Keratinocyte (primary cell): ENCODE data around the gene DENND5A. TPM values are rescaled to one million over a fixed set of nuclear protein-coding genes. Genes with fewer than 3 reads are reported as not detected.
"Not testable (repeated sequence)": the region's sequence is repeated elsewhere in the genome, so short reads cannot be mapped to it uniquely, and the experiment has no call there.

Experiments used
- DNase-seq: peaks from one replicate; pipeline ENCODE4 v3.0.0-alpha.2; 2011; ENCODE audit warnings: low read depth, missing footprints, low spot score
- FAIRE-seq: peaks from 2 replicates; lab custom pipeline; 2011; peaks lifted over from hg19 to GRCh38; lab: Jason Lieb, UNC
- H2AFZ ChIP-seq: 2 replicates; pipeline ENCODE4 v1.6.0; 2012; ENCODE audit warnings: low read length, control low read depth, inconsistent platforms; ENCODE audit not compliant: control insufficient read depth
- H3K27ac ChIP-seq: 2 replicates; pipeline ENCODE4 v1.5.1; 2011; ENCODE audit warnings: low read length; ENCODE audit not compliant: control insufficient read depth, insufficient read depth
- H3K27me3 ChIP-seq: 3 replicates; pipeline ENCODE4 v1.6.0; 2011; ENCODE audit warnings: low read length; ENCODE audit not compliant: control insufficient read depth, insufficient read depth; ENCODE audit errors: extremely low read depth
- H3K36me3 ChIP-seq, 2 experiments: 2 replicates in 1 of 2; 3 replicates in 1 of 2; pipeline ENCODE4 v1.5.1; 2011; ENCODE audit warnings: low read length in 2 of 2, mild to moderate bottlenecking in 1 of 2; ENCODE audit not compliant: control insufficient read depth in 2 of 2, insufficient read depth in 2 of 2; ENCODE audit errors: extremely low read depth in 1 of 2
- H3K4me1 ChIP-seq: 3 replicates; pipeline ENCODE4 v1.5.1; 2011; ENCODE audit warnings: low read length; ENCODE audit not compliant: control insufficient read depth, insufficient read depth; ENCODE audit errors: extremely low read depth
- H3K4me2 ChIP-seq: 3 replicates; pipeline ENCODE4 v1.6.0; 2011; ENCODE audit warnings: low read depth, low read length; ENCODE audit not compliant: control insufficient read depth, insufficient read depth; ENCODE audit errors: extremely low read depth
- H3K4me3 ChIP-seq, 3 experiments: fragments of 200-600 bp in 1 of 3; sonication (generic) in 1 of 3; 2 replicates in 2 of 3; 3 replicates in 1 of 3; pipeline ENCODE4 v1.5.1; 2011 to 2016; ENCODE audit warnings: low read length in 3 of 3, mild to moderate bottlenecking in 3 of 3, control low read depth in 2 of 3, inconsistent platforms in 1 of 3, low read depth in 1 of 3, mixed read lengths in 1 of 3, mixed run types in 1 of 3, moderate library complexity in 1 of 3; ENCODE audit not compliant: control insufficient read depth in 2 of 3, insufficient read depth in 2 of 3; ENCODE audit errors: extremely low read depth in 1 of 3
- H3K79me2 ChIP-seq: 2 replicates; pipeline ENCODE4 v1.6.0; 2012; ENCODE audit warnings: low read length; ENCODE audit not compliant: control insufficient read depth, insufficient read depth
- H3K9ac ChIP-seq: 3 replicates; pipeline ENCODE4 v1.6.0; 2011; ENCODE audit warnings: low read length; ENCODE audit not compliant: control insufficient read depth, insufficient read depth; ENCODE audit errors: extremely low read depth
- H3K9me1 ChIP-seq: 3 replicates; pipeline ENCODE4 v1.6.0; 2011; ENCODE audit warnings: low read length; ENCODE audit not compliant: control insufficient read depth, insufficient read depth; ENCODE audit errors: extremely low read depth
- H3K9me3 ChIP-seq: 2 replicates; pipeline ENCODE4 v1.5.1; 2012; ENCODE audit warnings: low read depth, low read length; ENCODE audit not compliant: control insufficient read depth
- H4K20me1 ChIP-seq: 3 replicates; pipeline ENCODE4 v1.6.0; 2011; ENCODE audit warnings: low read length; ENCODE audit not compliant: control insufficient read depth, insufficient read depth; ENCODE audit errors: extremely low read depth
- CTCF ChIP-seq, 3 experiments: IDR thresholded peaks in 1 of 3; conservative IDR thresholded peaks in 1 of 3; optimal IDR thresholded peaks in 1 of 3; 2 replicates in 2 of 3; 3 replicates in 1 of 3; pipeline versions ENCODE3 to v1.5.1; 2011; ENCODE audit warnings: low read length in 3 of 3, mild to moderate bottlenecking in 3 of 3, moderate library complexity in 2 of 3, control low read depth in 1 of 3, inconsistent platforms in 1 of 3; ENCODE audit not compliant: insufficient read depth in 2 of 3; ENCODE audit errors: extremely low read depth in 1 of 3
- EZH2 ChIP-seq: IDR thresholded peaks from one replicate; pipeline ENCODE4 v1.6.1; 2012; ENCODE audit warnings: inconsistent platforms, mild to moderate bottlenecking, low read length, moderate library complexity
- dilution Hi-C: fragments of 300-500 bp; cut with MboI; formaldehyde crosslinking; loops from one replicate; pipeline ENCODE4 v1.7.0; 2020; ENCODE audit warnings: low sequenced_read_pairs; ENCODE audit not compliant: extremely low pct_ligation_motif_present
- polyA plus RNA-seq, 5 experiments: library from polyadenylated mRNA; depleted of rRNA in 3 of 5; stranded (reverse) in 3 of 5; stranded (forward) in 1 of 5; unstranded in 1 of 5; fragments of >200 nt; gene quantifications; 1 replicate in 1 of 5; 2 replicates in 3 of 5; 3 replicates in 1 of 5; pipeline versions ENCODE4 v1.2.1 to v1.2.3, GENCODE V29; 2011 to 2012; ENCODE audit warnings: missing spikeins in 2 of 5, low read depth in 1 of 5, low replicate concordance in 1 of 5

Gene DENND5A
- polyA plus RNA-seq, 1 donor (not counting 4 experiments of a cell fraction or from before 2014, with no cell fraction given), result 49.1 TPM

- dilution Hi-C loops, result no loop called here
- H3K4me2 ChIP-seq, result no peak overlapping the region
Observed at GRCh38 chr11:9193316-9193715, 71.8 kb downstream of the DENND5A start.

GRCh38 chr11:9192561-9192960 is 72.6 kb downstream of the DENND5A start:
- Histone ChIP-seq H3K9ac (no peak overlapping the region), H3K4me2 (no peak overlapping the region), H4K20me1 (no peaks in the 10 kb centered on the region), H3K36me3 (peaks cover 0 to 8% of the 10 kb centered on the region in 2 experiments), H3K27me3 (no peaks in the 10 kb centered on the region), H3K27ac (no peak overlapping the region), H3K9me1 (no peaks in the 10 kb centered on the region), H3K79me2 (no peaks in the 10 kb centered on the region), H3K4me3 (no peak overlapping the region), H3K4me1 (no peaks in the 10 kb centered on the region), H3K9me3 (no peaks in the 10 kb centered on the region), H2AFZ (no peak overlapping the region)
- dilution Hi-C loops, result no loop called here
- DNase-seq, result no peak
- no peak for FAIRE-seq
- TF ChIP-seq CTCF (optimal IDR thresholded peaks at IDR 0.05 in 1 of 3, IDR thresholded peaks at IDR 0.05 in 1 of 3, conservative IDR thresholded peaks at IDR 0.05 in 1 of 3; ENCODE audit: extremely low read depth in 1 of 3, insufficient read depth in 2 of 3, low read length in 3 of 3), result no peak
- TF ChIP-seq EZH2, result no peak

More at GRCh38 chr11:9193316-9193715, 71.8 kb downstream of the DENND5A start:
- Histone ChIP-seq H3K36me3 (peaks cover 0 to 6% of the 10 kb centered on the region in 2 experiments), H3K27ac (no peak overlapping the region), H3K27me3 (no peaks in the 10 kb centered on the region), H3K4me1 (no peaks in the 10 kb centered on the region), H4K20me1 (no peaks in the 10 kb centered on the region), H3K4me3 (no peak overlapping the region), H2AFZ (no peak overlapping the region), H3K9me3 (no peaks in the 10 kb centered on the region), H3K79me2 (no peaks in the 10 kb centered on the region), H3K9me1 (no peaks in the 10 kb centered on the region), H3K9ac (no peak overlapping the region)
- TF ChIP-seq EZH2 (no peak), CTCF (optimal IDR thresholded peaks at IDR 0.05 in 1 of 3, IDR thresholded peaks at IDR 0.05 in 1 of 3, conservative IDR thresholded peaks at IDR 0.05 in 1 of 3; ENCODE audit: extremely low read depth in 1 of 3, insufficient read depth in 2 of 3, low read length in 3 of 3) (no peak)
- FAIRE-seq (no peak), DNase-seq (no peak)

GRCh38 chr11:9190326-9191016 is 74.7 kb downstream of the DENND5A start:
- H3K4me2 ChIP-seq, H2AFZ ChIP-seq, H3K27me3 ChIP-seq, H3K9ac ChIP-seq, FAIRE-seq, H3K79me2 ChIP-seq, DNase-seq, H3K4me3 ChIP-seq, H4K20me1 ChIP-seq, H3K9me1 ChIP-seq, H3K27ac ChIP-seq, H3K36me3 ChIP-seq, H3K4me1 ChIP-seq, H3K9me3 ChIP-seq, dilution Hi-C loops: not testable (repeated sequence)

- H3K27me3 ChIP-seq, FAIRE-seq, dilution Hi-C loops, H3K9me3 ChIP-seq, H3K4me1 ChIP-seq, H3K27ac ChIP-seq, H4K20me1 ChIP-seq, H2AFZ ChIP-seq, H3K9me1 ChIP-seq, H3K4me3 ChIP-seq, H3K9ac ChIP-seq, H3K79me2 ChIP-seq, H3K36me3 ChIP-seq, DNase-seq, H3K4me2 ChIP-seq: not testable (repeated sequence)
Observed at GRCh38 chr11:9188860-9189259, 76.3 kb downstream of the DENND5A start.
